ENCODE results near the gene DDX42.

- no peak for TF ChIP-seq CTCF (IDR thresholded peaks at IDR 0.05)
- no peak for TF ChIP-seq POLR2A (IDR thresholded peaks at IDR 0.05)
These were observed 13.2 kb downstream of the DDX42 start for GRCh38 chr17:63786971-63787711.

Measured in prostate gland (tissue), 2 donors.